Activated CD8-positive, alpha-beta memory T cell treated with anti-CD3 and anti-CD28 coated beads for 36 hours (primary cell): ENCODE data around the gene NKIRAS2. TPM values are rescaled to one million over a fixed set of nuclear protein-coding genes. Genes with fewer than 3 reads are reported as not detected.
"Not testable (repeated sequence)": the region's sequence is repeated elsewhere in the genome, so short reads cannot be mapped to it uniquely, and the experiment has no call there.

Source experiments
- CTCF ChIA-PET: fragments of 350-600 bp; sonication (Branson Sonifier 250); formaldehyde crosslinking; loops from one replicate; lab custom pipeline; 2021; ENCODE audit warnings: antibody characterized with exemption; lab: Charles Lee
- POLR2A ChIA-PET: fragments of 350-600 bp; sonication (Branson Sonifier 250); formaldehyde crosslinking; loops from one replicate; lab custom pipeline; 2021; ENCODE audit warnings: antibody characterized with exemption; lab: Charles Lee
- total RNA-seq, 2 experiments: library from RNA; stranded (reverse); gene quantifications; one replicate each; pipeline ENCODE4 v1.2.3, GENCODE V29; 2021

NKIRAS2 gene
- total RNA-seq, 2 experiments from 2014 or later: 27.1 to 29.6 TPM

GRCh38 chr17:41988418-41988817 lies 31.5 kb upstream of the NKIRAS2 start:
- ChIA-PET CTCF (interaction anchor here (0.8 to 1.6 kb wide), 3 partner anchors 12 to 31 kb away, joined by 3 to 4 read pairs (median 4); no protein-coding TSS in a partner anchor), POLR2A (no interaction called here)

- POLR2A ChIA-PET: no interaction called here
These were observed 30.0 kb upstream of the NKIRAS2 start for GRCh38 chr17:41989702-41990419.

DNA sequence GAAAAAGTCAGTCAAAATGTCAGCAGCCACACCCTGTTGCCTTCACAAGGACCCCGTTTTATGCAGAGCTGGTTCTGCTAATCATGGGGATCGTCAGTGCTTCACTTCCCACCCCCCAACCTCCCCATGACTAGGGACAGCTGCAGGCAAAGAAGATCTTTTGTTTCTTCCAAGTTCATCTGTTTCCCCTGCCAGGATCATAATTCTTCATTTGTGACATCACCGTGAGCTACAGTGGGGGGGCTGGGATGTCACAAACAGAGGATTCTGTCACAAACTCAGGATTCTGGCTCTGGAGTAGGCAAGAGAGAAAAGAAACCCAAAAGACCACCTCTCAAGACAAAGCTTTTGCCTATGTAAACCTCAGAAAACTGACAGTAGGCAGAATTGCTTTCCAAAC lies 27.3 kb upstream of the NKIRAS2 start:
- ChIA-PET POLR2A (interaction anchor here (0.7 kb wide), 1 partner anchor 24 kb away, joined by 3 read pairs; the partner anchor contains the start of gene DNAJC7), CTCF (interaction anchor here (1.0 to 1.4 kb wide), 2 partner anchors 26 to 29 kb away, joined by 3 to 4 read pairs; no protein-coding TSS in a partner anchor)

More at GRCh38 chr17:41989702-41990419, 30.0 kb upstream of the NKIRAS2 start:
- CTCF ChIA-PET: interaction anchor here (1.6 kb wide), 1 partner anchor 29 kb away, joined by 4 read pairs; no protein-coding TSS in a partner anchor

DNA sequence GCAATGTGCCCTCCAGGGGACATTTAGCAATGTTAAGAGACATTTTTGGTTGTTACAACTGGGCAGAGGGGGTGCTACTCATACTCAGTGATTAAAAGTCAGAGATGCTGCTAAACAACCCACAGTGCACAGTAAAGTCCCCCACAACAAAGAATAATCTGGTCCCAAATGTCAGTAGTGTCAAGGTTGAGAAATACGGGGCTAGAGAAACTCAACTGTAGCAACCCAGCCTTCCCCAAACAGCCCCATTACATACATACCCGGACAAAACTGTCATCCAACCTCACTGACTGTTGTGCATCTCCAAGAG lies 23.1 kb upstream of the NKIRAS2 start:
- ChIA-PET POLR2A (no interaction called here), CTCF (no interaction called here)

- ChIA-PET POLR2A (no interaction called here), CTCF (interaction anchor here (0.9 kb wide), 1 partner anchor 17 kb away, joined by 3 read pairs; no protein-coding TSS in a partner anchor)
These were observed 21.4 kb upstream of the NKIRAS2 start for GRCh38 chr17:41998497-41998896.

DNA sequence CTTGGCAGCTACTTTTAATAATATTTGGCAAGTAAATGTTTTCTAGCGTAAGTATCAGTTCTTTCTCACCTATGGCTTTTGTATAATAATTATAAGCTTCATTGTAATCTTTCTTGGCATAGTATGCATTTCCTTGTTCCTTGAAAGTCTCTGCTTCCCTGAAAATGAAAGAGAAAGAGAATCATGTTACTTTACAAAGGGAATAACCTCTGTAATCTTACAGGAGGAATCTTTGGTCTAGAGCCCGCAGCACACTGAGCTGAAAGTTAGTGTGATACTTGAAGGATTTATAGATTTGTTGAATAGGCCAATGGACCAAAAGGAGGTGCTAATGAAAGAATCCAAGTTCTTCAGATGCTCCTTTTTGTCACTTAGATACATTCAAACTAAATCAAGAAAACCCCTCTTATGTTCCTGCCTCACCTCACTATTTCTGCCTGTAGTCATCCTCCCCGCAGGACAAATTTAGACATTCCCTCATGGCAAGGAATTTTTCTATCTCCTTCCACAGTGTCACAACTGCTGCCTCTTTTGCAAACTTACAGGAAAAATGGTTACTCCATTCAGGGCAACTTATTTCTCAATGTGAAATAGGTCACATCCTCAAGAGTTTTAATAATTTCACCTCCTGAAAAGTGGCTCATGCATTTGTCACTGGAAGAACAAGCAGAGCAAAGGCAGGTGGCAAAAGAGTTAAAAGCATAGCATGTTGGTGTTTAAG lies 19.3 kb upstream of the NKIRAS2 start:
- POLR2A ChIA-PET: no interaction called here
- CTCF ChIA-PET: interaction anchor here (1.0 kb wide), 1 partner anchor 13 kb away, joined by 3 read pairs; no protein-coding TSS in a partner anchor

DNA sequence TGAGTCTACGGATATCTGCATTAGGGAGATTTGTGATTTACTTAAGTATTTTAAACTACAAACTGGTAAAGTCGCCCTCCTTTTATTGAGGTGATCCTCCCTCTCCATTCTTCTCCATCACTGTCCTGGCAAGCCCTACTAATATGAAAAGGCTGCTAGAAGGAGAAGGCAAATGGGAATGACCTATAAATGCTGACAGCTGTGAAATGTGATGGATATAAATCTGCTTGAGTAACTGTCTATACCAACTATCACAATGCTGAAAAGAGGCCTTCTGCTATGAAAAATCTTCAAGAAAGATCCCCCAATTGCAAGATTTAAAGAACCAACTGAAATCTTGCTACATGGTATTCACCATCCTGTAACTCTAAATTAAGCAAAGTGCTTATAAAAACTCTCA lies 18.2 kb upstream of the NKIRAS2 start:
- POLR2A ChIA-PET: interaction anchor here (0.6 kb wide), 1 partner anchor 36 kb away, joined by 4 read pairs; no protein-coding TSS in a partner anchor
- CTCF ChIA-PET: interaction anchor here (2.2 kb wide), 1 partner anchor 23 kb away, joined by 5 read pairs; no protein-coding TSS in a partner anchor

DNA sequence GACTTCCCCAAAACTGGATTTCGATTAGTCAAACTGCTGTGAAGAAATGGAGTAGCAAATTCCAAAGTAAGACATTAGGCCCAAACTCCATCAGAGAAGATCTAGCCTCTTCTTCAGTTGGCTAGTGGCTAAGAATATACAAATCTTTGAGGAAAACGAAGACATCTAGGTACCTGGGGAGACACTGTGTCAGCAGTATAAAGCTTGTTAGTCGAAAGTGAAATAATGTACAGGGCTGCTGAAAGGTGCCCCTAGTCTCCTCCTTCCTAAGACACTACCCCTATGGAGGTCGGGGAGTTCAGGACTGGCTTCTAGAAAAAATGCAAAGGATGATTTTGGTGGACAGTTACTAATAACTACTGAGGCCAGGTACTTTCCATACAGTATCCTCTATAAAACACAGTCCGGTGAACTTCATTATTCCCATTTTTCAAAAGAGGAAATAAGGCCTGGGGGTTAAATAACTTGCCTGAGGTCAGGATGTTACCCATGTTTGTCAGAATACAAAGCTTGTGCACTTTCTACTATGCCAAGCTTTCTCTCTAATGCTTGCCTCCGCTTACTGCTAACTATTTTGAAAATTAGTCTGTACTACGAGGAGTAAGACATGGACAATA lies 17.6 kb upstream of the NKIRAS2 start:
- ChIA-PET CTCF (interaction anchor here (2.2 kb wide), 1 partner anchor 23 kb away, joined by 5 read pairs; no protein-coding TSS in a partner anchor), POLR2A (interaction anchor here (0.6 kb wide), 1 partner anchor 36 kb away, joined by 4 read pairs; no protein-coding TSS in a partner anchor)

DNA sequence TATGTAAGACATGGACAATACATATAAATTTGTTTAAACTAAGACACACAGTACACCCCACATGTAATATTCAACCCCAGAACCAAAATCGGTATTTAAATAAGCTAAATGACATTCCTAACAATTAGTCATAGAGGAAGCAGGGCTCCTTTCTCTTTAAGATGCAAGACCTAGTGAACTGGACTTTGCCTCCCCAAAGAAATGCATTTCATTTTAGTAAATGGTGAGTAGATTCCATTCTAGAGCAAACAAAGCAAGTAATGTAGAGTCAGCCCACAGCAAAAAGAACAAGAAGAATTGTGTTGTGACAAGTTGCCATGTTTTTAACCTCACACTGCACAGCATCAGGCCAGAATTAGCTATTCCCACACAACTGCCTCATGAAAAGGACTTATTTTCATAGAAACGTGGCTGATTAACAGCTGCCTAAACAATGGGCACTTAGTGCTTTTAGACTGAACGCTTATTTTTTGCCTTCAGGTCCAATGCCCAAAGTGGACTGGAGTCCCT lies 17.0 kb upstream of the NKIRAS2 start:
- CTCF ChIA-PET: interaction anchor here (2.2 kb wide), 1 partner anchor 22 kb away, joined by 5 read pairs; no protein-coding TSS in a partner anchor
- POLR2A ChIA-PET: interaction anchor here (0.6 kb wide), 1 partner anchor 9 kb away, joined by 3 read pairs; no protein-coding TSS in a partner anchor

GRCh38 chr17:42005166-42005565 lies 14.7 kb upstream of the NKIRAS2 start:
- CTCF ChIA-PET: interaction anchor here (1.5 to 1.8 kb wide), 2 partner anchors 96 to 107 kb away, joined by 3 to 5 read pairs; partner anchors contain the start of gene DHX58
- POLR2A ChIA-PET: no interaction called here

- POLR2A ChIA-PET: no interaction called here
These were observed 10.7 kb upstream of the NKIRAS2 start for GRCh38 chr17:42009170-42009569.

DNA sequence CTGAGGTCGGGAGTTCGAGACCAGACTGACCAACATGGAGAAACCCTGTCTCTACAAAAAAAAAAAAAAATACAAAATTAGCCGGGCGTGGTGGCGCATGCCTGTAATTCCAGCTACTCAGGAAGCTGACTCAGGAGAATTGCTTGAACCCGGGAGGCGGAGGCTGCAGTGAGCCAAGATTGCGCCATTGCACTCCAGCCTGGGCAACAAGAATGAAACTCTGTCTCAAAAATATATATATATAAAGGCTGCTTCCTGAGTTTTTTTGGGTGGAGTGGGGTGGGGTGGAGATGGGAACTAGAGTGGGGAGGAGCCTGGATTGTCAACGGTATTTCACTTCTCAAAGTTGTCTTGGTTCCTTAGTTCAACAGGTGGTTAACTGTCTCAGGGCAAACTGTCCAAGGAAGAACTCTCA lies 9.6 kb upstream of the NKIRAS2 start:
- POLR2A ChIA-PET, CTCF ChIA-PET: not testable (repeated sequence)

More at GRCh38 chr17:42009170-42009569, 10.7 kb upstream of the NKIRAS2 start:
- CTCF ChIA-PET: no interaction called here

DNA sequence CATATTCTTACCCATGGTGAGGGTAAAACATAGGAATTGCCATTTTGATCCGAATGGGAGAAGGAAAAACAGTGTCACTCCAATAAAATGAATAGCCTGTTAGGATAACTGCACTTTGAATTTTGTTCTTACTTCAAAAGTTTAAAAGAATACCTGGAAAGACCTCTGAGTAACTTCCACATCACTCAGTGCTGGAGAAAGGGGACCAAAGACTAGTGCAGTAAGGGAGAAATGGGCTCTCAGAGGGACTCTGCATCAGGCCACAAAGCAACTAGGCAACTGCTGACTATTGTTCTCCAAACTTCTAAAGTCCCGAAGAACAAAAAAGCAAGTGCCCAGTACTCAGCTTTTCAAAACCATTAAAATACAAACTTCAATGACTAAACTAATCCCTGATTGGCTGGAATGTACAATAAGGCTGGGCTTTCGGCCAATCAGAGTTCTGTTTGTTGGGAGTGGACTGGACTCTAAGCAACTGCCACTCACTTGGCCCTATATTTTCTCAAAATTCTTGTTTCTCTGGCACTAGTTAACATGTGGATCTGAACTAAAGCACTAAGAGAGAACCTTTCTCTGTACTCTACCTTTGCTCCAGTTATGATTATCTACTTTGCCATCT lies 8.9 kb upstream of the NKIRAS2 start:
- ChIA-PET CTCF (interaction anchor here (1.4 kb wide), 1 partner anchor 57 kb away, joined by 4 read pairs; no protein-coding TSS in a partner anchor), POLR2A (interaction anchor here (0.5 kb wide), 1 partner anchor 8 kb away, joined by 3 read pairs; no protein-coding TSS in a partner anchor)

GRCh38 chr17:42012363-42012762 lies 7.5 kb upstream of the NKIRAS2 start:
- CTCF ChIA-PET: interaction anchor here (1.0 to 1.4 kb wide), 2 partner anchors 11 to 55 kb away, joined by 3 to 4 read pairs; no protein-coding TSS in a partner anchor
- POLR2A ChIA-PET: not testable (repeated sequence)

GRCh38 chr17:42013740-42014139 lies 6.2 kb upstream of the NKIRAS2 start:
- POLR2A ChIA-PET: not testable (repeated sequence)

GRCh38 chr17:42016411-42016831 lies 3.5 kb upstream of the NKIRAS2 start:
- POLR2A ChIA-PET: interaction anchor here (0.9 to 2.1 kb wide), 5 partner anchors 10 to 92 kb away, joined by 3 to 12 read pairs (median 7); partner anchors contain the start of gene CNP
- CTCF ChIA-PET: interaction anchor here (0.6 to 2.3 kb wide), 11 partner anchors 9 to 232 kb away, joined by 3 to 12 read pairs (median 3); partner anchors contain the start of genes ACLY, CNP and DHX58

More at GRCh38 chr17:42013740-42014139, 6.2 kb upstream of the NKIRAS2 start:
- CTCF ChIA-PET: not testable (repeated sequence)

GRCh38 chr17:42016941-42017865 lies 2.7 kb upstream of the NKIRAS2 start, which contains the start of gene DNAJC7:
Gene DNAJC7, minus strand, starts transcription at chr17:42017439. Its CDS starts 23 bp downstream, at chr17:42017416.
- POLR2A ChIA-PET: interaction anchor here (0.6 to 2.1 kb wide), 10 partner anchors 9 to 1877 kb away, joined by 3 to 12 read pairs (median 4); partner anchors contain the start of genes CASC3, CNP and DHX58
- CTCF ChIA-PET: interaction anchor here (0.6 to 5.5 kb wide), 7 partner anchors 53 to 349 kb away, joined by 3 to 29 read pairs (median 6); partner anchors contain the start of gene DHX58
